ENCODE results near the gene KCNK5. TPM values are rescaled to one million over a fixed set of nuclear protein-coding genes. Genes with fewer than 3 reads are reported as not detected.

KCNK5 gene
- polyA plus RNA-seq, 1 donor from 2014 or later = not detected

DNA sequence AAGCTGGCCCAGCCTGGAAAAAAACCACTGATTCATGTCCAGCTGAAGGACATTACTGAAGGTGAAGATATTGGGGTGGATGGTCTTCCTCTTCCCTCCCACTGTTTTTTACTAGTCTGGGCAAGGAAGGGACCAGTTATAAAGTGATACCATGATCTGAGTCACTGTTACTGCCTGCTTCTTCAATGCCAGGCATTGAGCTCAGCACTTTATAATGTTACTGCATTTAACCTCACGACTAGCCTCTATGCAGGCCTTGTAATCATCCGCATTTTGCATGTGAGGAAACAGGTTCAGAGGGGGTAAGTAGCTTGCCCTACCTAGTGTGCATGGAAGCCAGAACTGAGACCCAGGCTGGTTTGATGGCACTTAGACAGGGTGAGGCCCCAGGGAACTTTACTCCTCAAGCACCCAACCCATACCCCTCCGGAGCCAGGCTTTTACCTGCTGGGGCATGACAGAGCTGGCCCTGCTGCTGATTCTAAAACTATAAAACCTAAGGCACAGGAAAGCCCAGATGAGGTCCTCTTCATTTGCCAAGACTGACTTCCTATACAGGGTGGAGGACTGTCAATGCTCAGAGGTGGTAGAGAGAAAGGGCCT lies 11.0 kb upstream of the KCNK5 start:
- H2AFZ ChIP-seq (ENCODE audit: low read depth, low read length) = no peak overlapping the region
- H3K9ac ChIP-seq (ENCODE audit: low read length) = no peak overlapping the region
- H3K4me3 ChIP-seq (ENCODE audit: low read length) = no peak overlapping the region
- no peaks in the 10 kb centered on the region for H3K27me3 ChIP-seq (ENCODE audit: insufficient read depth, low read depth, low read length)
- TF ChIP-seq POLR2AphosphoS5 (IDR thresholded peaks at IDR 0.05) (no peak), EP300 (conservative IDR thresholded peaks at IDR 0.05; ENCODE audit: poor library complexity, severe bottlenecking) (no peak), SMC3 (conservative IDR thresholded peaks at IDR 0.05; ENCODE audit: poor library complexity) (no peak), EZH2 (IDR thresholded peaks at IDR 0.05; ENCODE audit: borderline replicate concordance, insufficient read depth, low read length, poor library complexity, severe bottlenecking) (no peak), TAF1 (IDR thresholded peaks at IDR 0.05; ENCODE audit: low read depth) (no peak), MXI1 (conservative IDR thresholded peaks at IDR 0.05; ENCODE audit: poor library complexity, severe bottlenecking) (no peak), RAD21 (conservative IDR thresholded peaks at IDR 0.05) (no peak)
- TF ChIP-seq, protein P1, sequence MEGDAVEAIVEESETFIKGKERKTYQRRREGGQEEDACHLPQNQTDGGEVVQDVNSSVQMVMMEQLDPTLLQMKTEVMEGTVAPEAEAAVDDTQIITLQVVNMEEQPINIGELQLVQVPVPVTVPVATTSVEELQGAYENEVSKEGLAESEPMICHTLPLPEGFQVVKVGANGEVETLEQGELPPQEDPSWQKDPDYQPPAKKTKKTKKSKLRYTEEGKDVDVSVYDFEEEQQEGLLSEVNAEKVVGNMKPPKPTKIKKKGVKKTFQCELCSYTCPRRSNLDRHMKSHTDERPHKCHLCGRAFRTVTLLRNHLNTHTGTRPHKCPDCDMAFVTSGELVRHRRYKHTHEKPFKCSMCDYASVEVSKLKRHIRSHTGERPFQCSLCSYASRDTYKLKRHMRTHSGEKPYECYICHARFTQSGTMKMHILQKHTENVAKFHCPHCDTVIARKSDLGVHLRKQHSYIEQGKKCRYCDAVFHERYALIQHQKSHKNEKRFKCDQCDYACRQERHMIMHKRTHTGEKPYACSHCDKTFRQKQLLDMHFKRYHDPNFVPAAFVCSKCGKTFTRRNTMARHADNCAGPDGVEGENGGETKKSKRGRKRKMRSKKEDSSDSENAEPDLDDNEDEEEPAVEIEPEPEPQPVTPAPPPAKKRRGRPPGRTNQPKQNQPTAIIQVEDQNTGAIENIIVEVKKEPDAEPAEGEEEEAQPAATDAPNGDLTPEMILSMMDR (IDR thresholded peaks at IDR 0.05; ENCODE audit: poor library complexity, severe bottlenecking) = no peak
- TF ChIP-seq, protein P2, sequence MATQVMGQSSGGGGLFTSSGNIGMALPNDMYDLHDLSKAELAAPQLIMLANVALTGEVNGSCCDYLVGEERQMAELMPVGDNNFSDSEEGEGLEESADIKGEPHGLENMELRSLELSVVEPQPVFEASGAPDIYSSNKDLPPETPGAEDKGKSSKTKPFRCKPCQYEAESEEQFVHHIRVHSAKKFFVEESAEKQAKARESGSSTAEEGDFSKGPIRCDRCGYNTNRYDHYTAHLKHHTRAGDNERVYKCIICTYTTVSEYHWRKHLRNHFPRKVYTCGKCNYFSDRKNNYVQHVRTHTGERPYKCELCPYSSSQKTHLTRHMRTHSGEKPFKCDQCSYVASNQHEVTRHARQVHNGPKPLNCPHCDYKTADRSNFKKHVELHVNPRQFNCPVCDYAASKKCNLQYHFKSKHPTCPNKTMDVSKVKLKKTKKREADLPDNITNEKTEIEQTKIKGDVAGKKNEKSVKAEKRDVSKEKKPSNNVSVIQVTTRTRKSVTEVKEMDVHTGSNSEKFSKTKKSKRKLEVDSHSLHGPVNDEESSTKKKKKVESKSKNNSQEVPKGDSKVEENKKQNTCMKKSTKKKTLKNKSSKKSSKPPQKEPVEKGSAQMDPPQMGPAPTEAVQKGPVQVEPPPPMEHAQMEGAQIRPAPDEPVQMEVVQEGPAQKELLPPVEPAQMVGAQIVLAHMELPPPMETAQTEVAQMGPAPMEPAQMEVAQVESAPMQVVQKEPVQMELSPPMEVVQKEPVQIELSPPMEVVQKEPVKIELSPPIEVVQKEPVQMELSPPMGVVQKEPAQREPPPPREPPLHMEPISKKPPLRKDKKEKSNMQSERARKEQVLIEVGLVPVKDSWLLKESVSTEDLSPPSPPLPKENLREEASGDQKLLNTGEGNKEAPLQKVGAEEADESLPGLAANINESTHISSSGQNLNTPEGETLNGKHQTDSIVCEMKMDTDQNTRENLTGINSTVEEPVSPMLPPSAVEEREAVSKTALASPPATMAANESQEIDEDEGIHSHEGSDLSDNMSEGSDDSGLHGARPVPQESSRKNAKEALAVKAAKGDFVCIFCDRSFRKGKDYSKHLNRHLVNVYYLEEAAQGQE (IDR thresholded peaks at IDR 0.05; ENCODE audit: borderline replicate concordance) = no peak
- no peak overlapping the region for H3K27ac ChIP-seq (ENCODE audit: low read length)
- H4K20me1 ChIP-seq (ENCODE audit: insufficient read depth) = no peaks in the 10 kb centered on the region
- no peaks in the 10 kb centered on the region for H3F3A ChIP-seq (ENCODE audit: insufficient read depth, low read length, poor library complexity, severe bottlenecking)
- no peaks in the 10 kb centered on the region for H3K9me3 ChIP-seq (ENCODE audit: low read length)
- H3K4me2 ChIP-seq (ENCODE audit: low read length) = no peak overlapping the region
- no peaks in the 10 kb centered on the region for H3K79me2 ChIP-seq (replicated peaks; ENCODE audit: insufficient read depth, low read length)
- H3K36me3 ChIP-seq (ENCODE audit: insufficient read depth, low read length) = no peaks in the 10 kb centered on the region
- no peaks in the 10 kb centered on the region for H3K9me2 ChIP-seq (ENCODE audit: insufficient read depth, low read length)

DNA sequence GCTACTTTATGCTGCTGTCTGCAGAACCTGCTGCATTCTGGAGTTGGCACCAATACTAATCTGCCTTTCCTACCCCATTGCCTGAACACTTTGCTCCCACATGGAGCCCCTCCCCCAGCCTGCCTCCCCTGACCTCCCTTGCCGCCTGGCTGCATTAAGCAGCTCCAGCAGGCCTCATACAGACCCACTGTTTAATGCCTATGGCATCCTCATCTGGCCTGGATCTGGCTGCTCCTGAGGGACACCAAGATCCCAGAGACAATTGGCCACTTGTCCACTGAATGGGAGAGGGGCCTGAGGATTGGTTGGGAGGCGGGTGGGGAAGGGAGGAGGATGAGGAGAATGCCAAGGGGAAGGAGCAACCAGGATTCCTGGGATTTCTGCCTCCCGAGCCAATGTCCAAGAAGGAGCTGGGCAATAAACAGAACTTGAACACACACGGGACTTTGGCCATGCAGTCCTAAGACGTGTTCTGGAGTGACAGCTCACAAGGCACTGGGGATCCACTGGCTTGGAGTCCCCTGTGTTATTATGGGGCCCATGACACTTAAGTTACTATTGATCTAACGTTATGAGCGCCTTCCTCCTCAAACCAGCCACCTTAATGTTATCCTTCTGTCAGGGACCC lies 10.4 kb upstream of the KCNK5 start:
- Histone ChIP-seq H3K4me3 (ENCODE audit: low read length) (no peak overlapping the region), H2AFZ (ENCODE audit: low read depth, low read length) (no peak overlapping the region), H3K9me3 (ENCODE audit: low read length) (no peaks in the 10 kb centered on the region), H3K79me2 (replicated peaks; ENCODE audit: insufficient read depth, low read length) (no peaks in the 10 kb centered on the region), H3K27me3 (ENCODE audit: insufficient read depth, low read depth, low read length) (no peaks in the 10 kb centered on the region), H3K4me2 (ENCODE audit: low read length) (no peak overlapping the region), H3F3A (ENCODE audit: insufficient read depth, low read length, poor library complexity, severe bottlenecking) (no peaks in the 10 kb centered on the region), H4K20me1 (ENCODE audit: insufficient read depth) (no peaks in the 10 kb centered on the region), H3K36me3 (ENCODE audit: insufficient read depth, low read length) (no peaks in the 10 kb centered on the region), H3K9me2 (ENCODE audit: insufficient read depth, low read length) (no peaks in the 10 kb centered on the region), H3K27ac (ENCODE audit: low read length) (no peak overlapping the region), H3K9ac (ENCODE audit: low read length) (no peak overlapping the region)
- TF ChIP-seq, protein P1 (IDR thresholded peaks at IDR 0.05; ENCODE audit: poor library complexity, severe bottlenecking) = no peak
- TF ChIP-seq POLR2AphosphoS5 (IDR thresholded peaks at IDR 0.05) = no peak
- TF ChIP-seq MXI1 (conservative IDR thresholded peaks at IDR 0.05; ENCODE audit: poor library complexity, severe bottlenecking) = no peak
- no peak for TF ChIP-seq EZH2 (IDR thresholded peaks at IDR 0.05; ENCODE audit: borderline replicate concordance, insufficient read depth, low read length, poor library complexity, severe bottlenecking)
- TF ChIP-seq, protein P2 (IDR thresholded peaks at IDR 0.05; ENCODE audit: borderline replicate concordance) = no peak
- no peak for TF ChIP-seq SMC3 (conservative IDR thresholded peaks at IDR 0.05; ENCODE audit: poor library complexity)
- TF ChIP-seq RAD21 (conservative IDR thresholded peaks at IDR 0.05) = no peak
- no peak for TF ChIP-seq TAF1 (IDR thresholded peaks at IDR 0.05; ENCODE audit: low read depth)
- no peak for TF ChIP-seq EP300 (conservative IDR thresholded peaks at IDR 0.05; ENCODE audit: poor library complexity, severe bottlenecking)

Measured in neural cell (in vitro differentiated cells).